Neural cell (in vitro differentiated cells): Measurements from ENCODE around the gene BMPR1B.

Experiments used
- EP300 ChIP-seq: fragments of 450-650 bp; conservative IDR thresholded peaks from 2 replicates; pipeline ENCODE4 v1.6.1; 2014; ENCODE audit warnings: antibody characterized with exemption, mild to moderate bottlenecking, moderate library complexity; ENCODE audit not compliant: poor library complexity, severe bottlenecking
- EZH2 ChIP-seq: fragments of 200-600, 300-800 bp; shearing (Covaris generic), sonication (generic); IDR thresholded peaks from 2 replicates; pipeline ENCODE4 v1.6.1; 2014; ENCODE audit warnings: antibody characterized with exemption, low read length, borderline replicate concordance, mild to moderate bottlenecking; ENCODE audit not compliant: insufficient read depth, poor library complexity, severe bottlenecking
- MXI1 ChIP-seq: fragments of 450-650 bp; conservative IDR thresholded peaks from 2 replicates; pipeline ENCODE4 v1.6.1; 2014; ENCODE audit warnings: antibody characterized with exemption, mild to moderate bottlenecking; ENCODE audit not compliant: poor library complexity, severe bottlenecking
- POLR2AphosphoS5 ChIP-seq: IDR thresholded peaks from 2 replicates; pipeline ENCODE4 v1.6.1; 2012
- RAD21 ChIP-seq: fragments of 450-650 bp; conservative IDR thresholded peaks from 2 replicates; pipeline ENCODE4 v1.6.1; 2014; ENCODE audit warnings: antibody characterized with exemption, mild to moderate bottlenecking, moderate library complexity
- SMC3 ChIP-seq: fragments of 450-650 bp; conservative IDR thresholded peaks from 2 replicates; pipeline ENCODE4 v1.6.1; 2014; ENCODE audit warnings: antibody characterized with exemption, mild to moderate bottlenecking, moderate library complexity; ENCODE audit not compliant: poor library complexity
- TAF1 ChIP-seq: IDR thresholded peaks from 2 replicates; pipeline ENCODE4 v1.6.1; 2012; ENCODE audit warnings: low read depth
- TF ChIP-seq, protein P1 (sequence below): fragments of 450-650 bp; IDR thresholded peaks from 2 replicates; pipeline ENCODE4 v1.5.1; 2014; ENCODE audit warnings: antibody characterized with exemption, mild to moderate bottlenecking, moderate library complexity; ENCODE audit not compliant: poor library complexity, severe bottlenecking
- TF ChIP-seq, protein P2 (sequence below): IDR thresholded peaks from 2 replicates; pipeline ENCODE4 v1.6.1; 2012; ENCODE audit warnings: borderline replicate concordance

DNA sequence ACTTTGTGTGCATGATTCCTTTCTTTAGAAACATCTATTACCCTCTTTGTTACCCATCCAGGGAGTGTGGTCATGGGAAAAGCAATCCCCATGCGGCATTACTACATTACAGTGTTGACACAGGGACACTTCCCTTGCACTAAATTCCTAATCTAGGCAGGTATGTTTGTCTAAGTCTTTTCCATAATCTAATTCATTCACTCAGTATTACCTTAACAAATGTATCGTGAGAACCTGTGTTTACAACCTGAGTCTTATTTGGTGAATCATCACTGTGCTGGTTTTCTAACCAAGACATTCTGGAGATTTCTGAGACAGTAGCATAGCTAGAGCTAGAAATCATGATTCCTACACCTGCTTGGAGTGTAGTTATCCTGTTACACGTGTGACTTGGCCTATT is 326.8 kb downstream of the BMPR1B start:
- TF ChIP-seq, protein P1, sequence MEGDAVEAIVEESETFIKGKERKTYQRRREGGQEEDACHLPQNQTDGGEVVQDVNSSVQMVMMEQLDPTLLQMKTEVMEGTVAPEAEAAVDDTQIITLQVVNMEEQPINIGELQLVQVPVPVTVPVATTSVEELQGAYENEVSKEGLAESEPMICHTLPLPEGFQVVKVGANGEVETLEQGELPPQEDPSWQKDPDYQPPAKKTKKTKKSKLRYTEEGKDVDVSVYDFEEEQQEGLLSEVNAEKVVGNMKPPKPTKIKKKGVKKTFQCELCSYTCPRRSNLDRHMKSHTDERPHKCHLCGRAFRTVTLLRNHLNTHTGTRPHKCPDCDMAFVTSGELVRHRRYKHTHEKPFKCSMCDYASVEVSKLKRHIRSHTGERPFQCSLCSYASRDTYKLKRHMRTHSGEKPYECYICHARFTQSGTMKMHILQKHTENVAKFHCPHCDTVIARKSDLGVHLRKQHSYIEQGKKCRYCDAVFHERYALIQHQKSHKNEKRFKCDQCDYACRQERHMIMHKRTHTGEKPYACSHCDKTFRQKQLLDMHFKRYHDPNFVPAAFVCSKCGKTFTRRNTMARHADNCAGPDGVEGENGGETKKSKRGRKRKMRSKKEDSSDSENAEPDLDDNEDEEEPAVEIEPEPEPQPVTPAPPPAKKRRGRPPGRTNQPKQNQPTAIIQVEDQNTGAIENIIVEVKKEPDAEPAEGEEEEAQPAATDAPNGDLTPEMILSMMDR, result no peak
- TF ChIP-seq MXI1, result no peak
- no peak for TF ChIP-seq POLR2AphosphoS5
- TF ChIP-seq TAF1, result no peak
- no peak for TF ChIP-seq EZH2
- no peak for TF ChIP-seq RAD21
- TF ChIP-seq EP300, result no peak
- TF ChIP-seq SMC3, result no peak
- TF ChIP-seq, protein P2, sequence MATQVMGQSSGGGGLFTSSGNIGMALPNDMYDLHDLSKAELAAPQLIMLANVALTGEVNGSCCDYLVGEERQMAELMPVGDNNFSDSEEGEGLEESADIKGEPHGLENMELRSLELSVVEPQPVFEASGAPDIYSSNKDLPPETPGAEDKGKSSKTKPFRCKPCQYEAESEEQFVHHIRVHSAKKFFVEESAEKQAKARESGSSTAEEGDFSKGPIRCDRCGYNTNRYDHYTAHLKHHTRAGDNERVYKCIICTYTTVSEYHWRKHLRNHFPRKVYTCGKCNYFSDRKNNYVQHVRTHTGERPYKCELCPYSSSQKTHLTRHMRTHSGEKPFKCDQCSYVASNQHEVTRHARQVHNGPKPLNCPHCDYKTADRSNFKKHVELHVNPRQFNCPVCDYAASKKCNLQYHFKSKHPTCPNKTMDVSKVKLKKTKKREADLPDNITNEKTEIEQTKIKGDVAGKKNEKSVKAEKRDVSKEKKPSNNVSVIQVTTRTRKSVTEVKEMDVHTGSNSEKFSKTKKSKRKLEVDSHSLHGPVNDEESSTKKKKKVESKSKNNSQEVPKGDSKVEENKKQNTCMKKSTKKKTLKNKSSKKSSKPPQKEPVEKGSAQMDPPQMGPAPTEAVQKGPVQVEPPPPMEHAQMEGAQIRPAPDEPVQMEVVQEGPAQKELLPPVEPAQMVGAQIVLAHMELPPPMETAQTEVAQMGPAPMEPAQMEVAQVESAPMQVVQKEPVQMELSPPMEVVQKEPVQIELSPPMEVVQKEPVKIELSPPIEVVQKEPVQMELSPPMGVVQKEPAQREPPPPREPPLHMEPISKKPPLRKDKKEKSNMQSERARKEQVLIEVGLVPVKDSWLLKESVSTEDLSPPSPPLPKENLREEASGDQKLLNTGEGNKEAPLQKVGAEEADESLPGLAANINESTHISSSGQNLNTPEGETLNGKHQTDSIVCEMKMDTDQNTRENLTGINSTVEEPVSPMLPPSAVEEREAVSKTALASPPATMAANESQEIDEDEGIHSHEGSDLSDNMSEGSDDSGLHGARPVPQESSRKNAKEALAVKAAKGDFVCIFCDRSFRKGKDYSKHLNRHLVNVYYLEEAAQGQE, result no peak
